ENCODE results near the gene TMEM232. TPM values are rescaled to one million over a fixed set of nuclear protein-coding genes. Genes with fewer than 3 reads are reported as not detected.

Gene TMEM232
- total RNA-seq, 4 donors from 2014 or later = 0.82 TPM; not detected in 3

- ATAC-seq = no peak
Measured at GRCh38 chr5:110625376-110625999, 101.0 kb downstream of the TMEM232 start.

GRCh38 chr5:110623874-110624273 lies 102.6 kb downstream of the TMEM232 start:
- in situ Hi-C loops (cut with MboI; ENCODE audit: low sequenced_read_pairs in 4 of 4) = loop anchor here in 1 of 4 donors (25.0 kb wide), 1 partner anchor 187 kb away; no protein-coding TSS in a partner anchor
- intact Hi-C loops (cut with DNase I; ENCODE audit: low total_unique reads) = loop anchor here (2.0 kb wide), 1 partner anchor 183 kb away; no protein-coding TSS in a partner anchor
- DNase-seq = no peak
- no peaks in the 10 kb centered on the region for H3K4me1 ChIP-seq
- no peaks in the 10 kb centered on the region for H3K27me3 ChIP-seq
- no peak for TF ChIP-seq CTCF (IDR thresholded peaks at IDR 0.05 in 4 of 5, conservative IDR thresholded peaks at IDR 0.05 in 1 of 5)
- no peak for TF ChIP-seq POLR2A (IDR thresholded peaks at IDR 0.05)
- H3K9me3 ChIP-seq = no peaks in the 10 kb centered on the region
- no peak overlapping the region for H3K27ac ChIP-seq
- no peak for ATAC-seq
- H3K36me3 ChIP-seq = no peaks in the 10 kb centered on the region
- H3K4me3 ChIP-seq = no peak overlapping the region

More at GRCh38 chr5:110625376-110625999, 101.0 kb downstream of the TMEM232 start:
- Histone ChIP-seq H3K4me1 (no peaks in the 10 kb centered on the region), H3K9me3 (no peaks in the 10 kb centered on the region), H3K27ac (no peak overlapping the region), H3K36me3 (no peaks in the 10 kb centered on the region), H3K4me3 (no peak overlapping the region), H3K27me3 (no peaks in the 10 kb centered on the region)
- TF ChIP-seq CTCF (IDR thresholded peaks at IDR 0.05 in 4 of 5, conservative IDR thresholded peaks at IDR 0.05 in 1 of 5) = peak; percentile 14 to 51 (median 23)
- no peak for TF ChIP-seq POLR2A (IDR thresholded peaks at IDR 0.05)
- DNase-seq = no peak
- in situ Hi-C loops (cut with MboI; ENCODE audit: low sequenced_read_pairs in 4 of 4) = no loop called here
- intact Hi-C loops (cut with DNase I; ENCODE audit: low total_unique reads) = loop anchor here (2.0 to 5.0 kb wide), 2 partner anchors 185 to 938 kb away; partner anchors contain the start of gene MAN2A1

GRCh38 chr5:110618941-110619340 lies 107.5 kb downstream of the TMEM232 start:
- intact Hi-C loops (cut with DNase I; ENCODE audit: low total_unique reads) = no loop called here
- H3K27me3 ChIP-seq = no peaks in the 10 kb centered on the region
- TF ChIP-seq POLR2A (IDR thresholded peaks at IDR 0.05) (no peak), CTCF (IDR thresholded peaks at IDR 0.05 in 4 of 5, conservative IDR thresholded peaks at IDR 0.05 in 1 of 5) (no peak)
- in situ Hi-C loops (cut with MboI; ENCODE audit: low sequenced_read_pairs in 4 of 4) = loop anchor here in 1 of 4 donors (25.0 kb wide), 1 partner anchor 182 kb away; no protein-coding TSS in a partner anchor
- H3K4me3 ChIP-seq = no peak overlapping the region
- no peaks in the 10 kb centered on the region for H3K36me3 ChIP-seq
- DNase-seq = no peak
- ATAC-seq = no peak
- H3K27ac ChIP-seq = no peak overlapping the region
- H3K4me1 ChIP-seq = no peaks in the 10 kb centered on the region
- H3K9me3 ChIP-seq = peaks cover 0 to 15% (median 0%) of the 10 kb centered on the region in 3 donors

- DNase-seq (no peak), ATAC-seq (no peak)
- in situ Hi-C loops (cut with MboI; ENCODE audit: low sequenced_read_pairs in 4 of 4) = loop anchor here in 1 of 4 donors (25.0 kb wide), 1 partner anchor 179 kb away; no protein-coding TSS in a partner anchor
- H3K27me3 ChIP-seq = no peaks in the 10 kb centered on the region
- no peaks in the 10 kb centered on the region for H3K36me3 ChIP-seq
- TF ChIP-seq CTCF (IDR thresholded peaks at IDR 0.05 in 4 of 5, conservative IDR thresholded peaks at IDR 0.05 in 1 of 5) = no peak
- no peak overlapping the region for H3K27ac ChIP-seq
- H3K4me3 ChIP-seq = no peak overlapping the region
- H3K9me3 ChIP-seq = peaks cover 0 to 15% (median 0%) of the 10 kb centered on the region in 3 donors
- intact Hi-C loops (cut with DNase I; ENCODE audit: low total_unique reads) = no loop called here
- no peaks in the 10 kb centered on the region for H3K4me1 ChIP-seq
Measured at GRCh38 chr5:110616009-110616408, 110.5 kb downstream of the TMEM232 start.
